Activated effector memory CD4-positive, alpha-beta T cell treated with Interleukin-2 at 50 U/mL for 16 hours (primary cell): Measurements from ENCODE around the gene TENT4B.
"Not testable (repeated sequence)": the region's sequence is repeated elsewhere in the genome, so short reads cannot be mapped to it uniquely, and the experiment has no call there.

Experiments used
- DNase-seq: peaks from one replicate; pipeline ENCODE4 v3.0.0-alpha.2; 2020

TENT4B gene

DNA sequence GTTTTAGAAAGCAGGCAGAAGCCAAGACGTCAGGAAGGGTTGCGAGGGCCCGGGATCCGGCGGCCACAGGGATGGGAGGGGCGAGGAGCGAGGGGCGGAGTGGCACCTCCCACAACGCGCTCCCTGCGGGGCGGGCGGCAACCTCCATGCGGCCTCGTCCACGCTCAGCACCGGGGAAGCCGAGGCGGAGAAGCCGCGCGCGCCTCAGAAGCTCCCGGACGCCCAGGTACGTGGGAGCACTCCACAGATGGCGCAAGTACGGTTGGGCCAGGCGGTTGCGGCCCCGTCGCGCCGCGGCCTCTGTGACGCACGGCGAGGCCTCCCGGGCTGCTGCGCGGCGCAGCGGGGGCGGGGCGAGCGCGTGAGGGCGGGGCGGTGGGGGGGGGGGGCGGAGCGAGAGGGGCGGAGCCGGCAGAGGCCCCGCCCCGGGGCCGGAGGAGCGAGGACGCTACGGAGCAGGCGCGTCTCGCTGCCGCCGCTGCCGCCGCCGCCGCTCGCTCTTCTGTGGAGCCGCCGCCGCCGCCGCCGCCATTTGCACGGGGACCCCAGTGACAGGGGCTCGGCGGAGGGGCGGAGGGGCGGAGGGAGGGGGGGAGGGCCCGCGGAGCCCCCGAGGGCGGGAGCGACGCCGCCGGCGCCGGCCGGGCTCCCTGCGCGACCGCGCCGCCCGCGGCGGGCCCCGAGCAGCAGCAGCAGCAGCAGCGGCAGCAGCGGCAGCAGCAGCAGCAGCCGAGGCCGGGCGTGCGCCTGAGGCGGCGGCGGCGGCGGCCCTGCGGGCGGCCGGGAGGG lies at the start of gene TENT4B:
TSS of gene TENT4B (plus strand) at position 500 of the 789 bp plus-strand sequence. CDS start 316 bp downstream, outside the sequence.
- DNase-seq, result peak; percentile 89

DNA sequence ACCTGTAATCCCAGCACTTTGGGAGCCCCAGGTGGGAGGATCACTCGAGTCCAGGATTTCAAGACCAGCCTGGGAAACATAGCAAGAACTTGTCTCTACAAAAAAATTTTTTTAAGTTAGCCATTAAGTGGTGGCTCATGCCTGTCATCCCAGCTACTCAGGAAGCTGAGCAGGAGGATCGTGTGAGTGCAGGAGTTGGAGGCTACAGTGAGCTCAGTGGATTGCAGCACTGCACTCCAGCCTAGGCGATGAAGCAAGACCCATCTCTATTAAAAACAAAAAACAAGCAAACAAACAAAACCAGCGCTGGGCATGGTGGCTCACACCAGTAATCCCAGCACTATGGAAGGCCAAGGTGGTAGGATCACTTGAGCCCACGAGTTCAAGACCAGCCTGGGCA lies 49.3 kb upstream of the TENT4B start:
- DNase-seq, result no peak

- no peak for DNase-seq
Measured at GRCh38 chr16:50114357-50115129, 38.6 kb upstream of the TENT4B start.

DNA sequence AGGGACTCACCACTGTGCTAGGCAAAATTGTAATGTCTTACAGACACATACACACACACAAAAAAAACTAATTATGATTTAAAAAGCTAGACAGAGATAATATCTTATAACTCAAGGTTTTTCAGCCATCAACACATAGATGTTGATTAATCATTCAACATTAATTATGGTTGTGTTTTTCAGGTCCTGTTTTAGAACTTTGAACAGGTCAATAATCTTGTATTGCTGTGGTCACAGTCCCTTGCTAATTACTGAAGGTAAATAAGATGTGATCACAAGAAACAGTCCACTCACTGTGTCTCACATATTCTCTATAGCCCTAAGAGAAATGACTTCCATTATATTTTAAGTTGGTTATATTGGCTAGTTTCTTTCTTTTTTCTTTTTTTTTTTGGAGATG lies 32.4 kb upstream of the TENT4B start:
- no peak for DNase-seq

- DNase-seq, result no peak
Measured at GRCh38 chr16:50121278-50121677, 31.8 kb upstream of the TENT4B start.

GRCh38 chr16:50121721-50122445 lies 31.2 kb upstream of the TENT4B start:
- DNase-seq, result no peak

DNA sequence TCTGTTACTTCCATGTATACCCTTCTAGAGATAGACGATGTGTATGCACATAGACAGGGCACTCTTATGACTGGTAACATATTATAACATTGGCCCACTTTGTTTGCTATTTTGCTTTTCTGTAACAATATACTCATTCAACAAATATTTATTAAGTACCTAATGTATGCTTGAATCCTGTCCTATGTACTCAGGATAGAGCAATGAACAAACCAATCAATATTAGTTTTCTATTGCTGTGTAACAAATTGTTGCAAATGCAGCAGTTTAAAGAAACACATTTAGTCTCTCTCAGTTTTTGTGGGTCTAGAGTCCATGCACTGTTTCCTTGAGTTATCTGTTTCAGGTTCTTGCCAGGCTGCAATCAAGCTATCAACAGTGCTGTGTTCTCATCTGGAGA lies 29.7 kb upstream of the TENT4B start:
- DNase-seq, result no peak

GRCh38 chr16:50124769-50125168 lies 28.3 kb upstream of the TENT4B start:
- no peak for DNase-seq

GRCh38 chr16:50126183-50126582 lies 26.9 kb upstream of the TENT4B start:
- no peak for DNase-seq

DNA sequence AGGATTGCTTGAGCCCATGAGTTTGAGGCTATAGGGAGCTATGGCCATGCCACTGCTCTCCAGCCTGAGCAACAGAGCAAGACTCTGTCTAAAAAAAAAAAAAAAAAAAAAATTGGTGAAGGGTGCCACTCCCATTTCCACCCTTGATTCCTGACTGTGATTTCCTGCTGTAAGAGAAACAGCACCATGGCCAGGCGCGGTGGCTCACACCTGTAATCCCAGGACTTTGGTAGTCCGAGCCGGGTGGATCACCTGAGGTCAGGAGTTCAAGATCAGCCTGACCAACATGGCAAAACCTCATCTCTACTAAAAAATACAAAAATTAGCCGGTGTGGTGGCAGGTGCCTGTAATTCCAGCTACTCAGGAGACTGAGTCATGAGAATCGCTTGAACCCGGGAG lies 20.5 kb upstream of the TENT4B start:
- DNase-seq, result not testable (repeated sequence)

GRCh38 chr16:50133214-50133613 lies 19.9 kb upstream of the TENT4B start:
- DNase-seq, result no peak

GRCh38 chr16:50136399-50136798 lies 16.7 kb upstream of the TENT4B start:
- DNase-seq, result no peak

DNA sequence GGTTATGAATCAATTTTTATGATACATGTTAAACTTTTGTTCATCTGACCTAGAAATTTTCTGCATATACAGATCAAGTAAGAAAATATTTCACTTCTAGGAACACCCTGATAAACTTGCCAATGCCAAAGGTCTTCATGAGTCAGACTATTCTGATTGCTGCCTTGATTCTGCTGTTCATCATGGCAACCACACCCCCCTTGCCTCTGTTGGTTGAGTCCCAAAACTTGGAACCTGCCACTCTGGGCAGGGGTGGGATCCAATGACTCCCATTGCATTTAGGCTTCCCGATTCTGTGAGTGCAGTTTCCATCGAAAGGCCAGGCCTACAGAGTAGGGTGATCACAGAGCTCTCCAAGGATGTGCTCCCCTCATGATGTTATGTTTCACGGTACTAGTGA lies 15.8 kb upstream of the TENT4B start:
- no peak for DNase-seq

GRCh38 chr16:50139580-50139979 lies 13.5 kb upstream of the TENT4B start:
- DNase-seq, result no peak

DNA sequence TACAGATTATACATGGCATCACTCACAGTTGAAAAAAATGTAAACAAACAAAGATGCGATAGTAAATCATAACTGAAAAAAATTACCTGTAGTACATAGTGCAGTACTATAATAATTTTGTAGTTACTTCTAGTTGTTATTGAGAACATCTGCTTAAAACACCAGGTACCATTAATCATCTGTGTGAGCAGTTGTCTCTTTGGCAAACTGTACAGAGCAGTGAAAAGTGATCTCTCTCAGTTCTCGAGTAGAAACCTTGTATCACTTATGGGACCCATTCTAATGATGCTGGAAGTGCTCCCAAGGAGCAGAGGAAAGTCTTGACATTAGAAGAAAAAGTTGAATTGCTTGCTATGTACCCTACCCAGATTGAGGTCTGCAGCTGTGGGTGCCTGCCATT lies 8.9 kb upstream of the TENT4B start:
- DNase-seq, result no peak

DNA sequence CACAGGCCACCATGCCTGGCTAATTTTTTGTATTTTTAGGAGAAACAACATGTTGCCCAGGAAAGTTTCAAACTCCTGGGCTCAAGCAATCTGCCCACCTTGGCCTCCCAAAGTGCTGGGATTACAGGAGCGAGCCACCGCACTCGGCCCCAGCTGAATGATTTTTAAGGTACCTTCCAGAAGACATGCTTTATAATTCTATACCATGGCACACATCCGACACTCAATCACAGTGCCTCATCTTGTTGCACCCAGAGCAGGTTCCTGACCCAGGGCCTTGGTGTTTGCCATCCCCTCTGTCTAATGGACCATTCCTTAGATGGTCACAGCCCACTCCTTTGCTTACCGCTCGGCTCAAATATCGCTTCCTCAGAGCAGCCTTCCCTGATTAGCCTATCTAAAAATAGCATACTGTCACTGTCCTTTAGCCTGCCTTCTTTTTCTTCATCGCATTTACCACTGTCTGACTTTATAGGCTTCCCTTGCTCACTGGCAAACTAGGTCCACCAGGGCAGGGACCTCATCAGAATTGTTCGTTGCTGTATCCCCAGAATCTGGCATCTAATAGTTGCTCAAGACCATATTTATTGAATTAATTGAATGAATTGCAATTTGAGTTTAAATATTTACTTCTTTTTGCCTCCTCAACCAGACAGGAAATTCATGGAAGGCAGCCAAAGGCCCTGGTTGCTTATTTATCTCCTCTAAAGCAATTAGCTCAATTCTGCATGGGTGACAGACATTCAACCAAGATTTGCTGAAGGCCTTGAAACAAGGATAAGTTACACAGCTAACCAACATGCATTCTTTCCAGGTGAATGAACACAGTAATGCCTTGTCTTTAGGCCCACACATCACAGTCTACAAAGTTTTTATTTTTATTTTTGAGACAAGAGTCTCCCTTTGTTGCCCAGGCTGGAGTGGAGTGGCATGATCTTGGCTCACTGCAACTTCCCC lies 6.3 kb upstream of the TENT4B start:
- DNase-seq, result no peak

DNA sequence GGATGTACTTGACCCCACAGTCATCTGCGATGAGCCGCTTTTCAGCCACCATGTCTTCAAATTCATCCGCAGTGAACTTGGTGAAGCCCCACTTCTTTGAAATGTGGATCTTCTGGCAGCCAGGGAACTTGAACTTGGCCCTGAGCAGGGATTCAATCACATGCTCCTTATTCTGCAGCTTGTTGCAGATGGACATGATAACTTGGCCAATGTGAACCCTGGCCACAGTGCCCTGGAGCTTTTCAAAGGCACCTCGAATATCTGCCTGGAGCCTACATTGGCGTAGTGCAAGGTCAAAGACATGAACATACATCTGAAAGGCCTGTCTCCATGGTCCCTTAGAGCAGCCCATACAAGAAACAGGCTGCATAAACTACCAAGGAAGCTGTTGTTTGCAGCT lies 1.8 kb upstream of the TENT4B start:
- no peak for DNase-seq

GRCh38 chr16:50151756-50152155 lies 1.4 kb upstream of the TENT4B start:
- DNase-seq, result no peak

- peak; percentile 62 for DNase-seq
Measured at GRCh38 chr16:50152351-50152806, 727 bp upstream of the TENT4B start.

DNA sequence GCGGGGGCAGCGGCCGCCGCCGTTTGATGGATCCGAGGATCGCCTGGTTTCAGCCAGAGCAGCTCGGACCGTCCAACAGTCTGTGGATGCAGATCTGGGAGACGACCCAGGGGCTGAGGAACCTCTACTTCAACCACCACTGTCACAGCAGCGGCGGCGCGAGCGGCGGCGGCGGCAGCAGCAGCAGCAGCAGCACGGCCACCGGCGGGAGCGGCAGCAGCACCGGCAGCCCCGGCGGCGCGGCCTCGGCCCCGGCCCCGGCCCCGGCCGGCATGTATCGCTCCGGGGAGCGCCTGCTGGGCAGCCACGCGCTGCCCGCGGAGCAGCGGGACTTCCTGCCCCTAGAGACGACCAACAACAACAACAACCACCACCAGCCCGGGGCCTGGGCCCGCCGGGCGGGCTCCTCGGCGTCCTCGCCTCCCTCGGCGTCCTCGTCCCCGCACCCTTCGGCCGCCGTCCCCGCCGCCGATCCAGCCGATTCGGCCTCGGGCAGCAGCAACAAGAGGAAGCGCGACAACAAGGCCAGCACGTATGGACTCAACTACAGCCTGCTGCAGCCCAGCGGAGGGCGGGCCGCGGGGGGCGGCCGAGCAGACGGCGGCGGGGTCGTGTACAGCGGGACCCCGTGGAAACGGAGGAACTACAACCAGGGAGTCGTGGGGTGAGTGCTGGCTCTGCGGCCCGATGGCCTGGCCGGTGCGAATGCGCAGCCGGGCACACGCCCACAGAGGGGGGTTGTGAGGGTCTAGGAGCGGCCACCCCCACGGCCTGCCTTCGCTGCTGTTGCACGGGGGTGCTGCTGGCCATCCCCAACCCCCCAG lies 702 bp downstream of the TENT4B start:
- no peak for DNase-seq

DNA sequence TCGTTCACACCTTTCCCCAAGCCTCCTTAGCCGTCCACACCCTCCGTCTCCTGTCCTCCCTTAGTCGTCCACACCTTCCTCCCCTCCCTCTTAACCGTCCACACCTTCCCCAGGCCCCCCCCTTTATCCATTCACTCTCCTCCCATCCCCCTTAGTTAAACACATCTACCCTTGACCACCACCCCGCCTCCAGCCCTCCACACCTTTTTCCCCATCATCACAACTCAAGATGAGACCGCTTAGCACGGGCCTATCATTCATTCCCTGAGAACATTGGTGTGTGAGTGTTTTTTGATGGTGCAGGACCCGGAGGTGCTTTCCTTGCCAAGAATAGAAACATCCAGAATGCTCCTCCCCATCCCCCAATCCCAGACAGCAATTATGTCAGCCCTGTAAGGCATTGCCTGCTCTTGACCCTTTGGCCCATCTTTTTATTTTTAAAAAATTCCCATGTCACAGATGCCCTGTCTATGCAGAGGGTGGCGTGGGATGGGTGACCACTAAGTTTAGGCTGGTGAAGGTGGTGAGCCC lies 1.4 kb downstream of the TENT4B start:
- no peak for DNase-seq
